Measurements from ENCODE around the gene OR4D1.

OR4D1 gene

GRCh38 chr17:58204796-58205195 is 56.6 kb downstream of the OR4D1 start:
- TF ChIP-seq, protein P1, sequence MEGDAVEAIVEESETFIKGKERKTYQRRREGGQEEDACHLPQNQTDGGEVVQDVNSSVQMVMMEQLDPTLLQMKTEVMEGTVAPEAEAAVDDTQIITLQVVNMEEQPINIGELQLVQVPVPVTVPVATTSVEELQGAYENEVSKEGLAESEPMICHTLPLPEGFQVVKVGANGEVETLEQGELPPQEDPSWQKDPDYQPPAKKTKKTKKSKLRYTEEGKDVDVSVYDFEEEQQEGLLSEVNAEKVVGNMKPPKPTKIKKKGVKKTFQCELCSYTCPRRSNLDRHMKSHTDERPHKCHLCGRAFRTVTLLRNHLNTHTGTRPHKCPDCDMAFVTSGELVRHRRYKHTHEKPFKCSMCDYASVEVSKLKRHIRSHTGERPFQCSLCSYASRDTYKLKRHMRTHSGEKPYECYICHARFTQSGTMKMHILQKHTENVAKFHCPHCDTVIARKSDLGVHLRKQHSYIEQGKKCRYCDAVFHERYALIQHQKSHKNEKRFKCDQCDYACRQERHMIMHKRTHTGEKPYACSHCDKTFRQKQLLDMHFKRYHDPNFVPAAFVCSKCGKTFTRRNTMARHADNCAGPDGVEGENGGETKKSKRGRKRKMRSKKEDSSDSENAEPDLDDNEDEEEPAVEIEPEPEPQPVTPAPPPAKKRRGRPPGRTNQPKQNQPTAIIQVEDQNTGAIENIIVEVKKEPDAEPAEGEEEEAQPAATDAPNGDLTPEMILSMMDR (conservative IDR thresholded peaks at IDR 0.05; ENCODE audit: low read depth, low read length) = no peak
- DNase-seq (ENCODE audit: low read depth) = no peak
- no peak overlapping the region for H3K4me3 ChIP-seq (ENCODE audit: low read depth, low read length)

GRCh38 chr17:58205936-58206335 is 57.8 kb downstream of the OR4D1 start:
- no peak overlapping the region for H3K4me3 ChIP-seq (ENCODE audit: low read depth, low read length)
- DNase-seq (ENCODE audit: low read depth) = no peak
- TF ChIP-seq, protein P1 (conservative IDR thresholded peaks at IDR 0.05; ENCODE audit: low read depth, low read length) = no peak

- H3K4me3 ChIP-seq (ENCODE audit: low read depth, low read length) = no peak overlapping the region
- DNase-seq (ENCODE audit: low read depth) = no peak
- TF ChIP-seq, protein P1 (conservative IDR thresholded peaks at IDR 0.05; ENCODE audit: low read depth, low read length) = no peak
Observed at GRCh38 chr17:58207451-58207850, 59.3 kb downstream of the OR4D1 start.

- no peak overlapping the region for H3K4me3 ChIP-seq (ENCODE audit: low read depth, low read length)
- no peak for DNase-seq (ENCODE audit: low read depth)
- TF ChIP-seq, protein P1 (conservative IDR thresholded peaks at IDR 0.05; ENCODE audit: low read depth, low read length) = no peak
Observed at GRCh38 chr17:58208344-58208743, 60.2 kb downstream of the OR4D1 start.
